ENCODE measurements around the gene MUS81. TPM values are rescaled to one million over a fixed set of nuclear protein-coding genes. Genes with fewer than 3 reads are reported as not detected.

MUS81 gene
- total and polyA plus RNA-seq, 10 of the 15 experiments (the other 5 are each of a cell fraction or from before 2014, with no cell fraction given), result 11.8 to 76.1 (median 48.4) TPM

GRCh38 chr11:65907878-65908277 lies 47.6 kb downstream of the MUS81 start (continued):
- TF ChIP-seq ASH2L (IDR thresholded peaks at IDR 0.05; ENCODE audit: borderline replicate concordance, low read depth), result no peak
- no peak for TF ChIP-seq RELB (IDR thresholded peaks at IDR 0.05; ENCODE audit: low read depth)
- TF ChIP-seq SKIL (IDR thresholded peaks at IDR 0.05; ENCODE audit: low read depth, poor library complexity, severe bottlenecking), result no peak
- TF ChIP-seq RCOR1 (conservative IDR thresholded peaks at IDR 0.05; ENCODE audit: low read depth, low read length), result no peak
- TF ChIP-seq RAD51 (IDR thresholded peaks at IDR 0.05), result no peak

- Histone ChIP-seq H3K79me2 (ENCODE audit: control insufficient read depth, insufficient read depth, low read length) (peaks cover 2% of the 10 kb centered on the region; the same call in 1 of the 2 replicates), H3K4me2 (ENCODE audit: control insufficient read depth, insufficient read depth) (no peak overlapping the region), H3K27me3 (replicated peaks in 1 of 2; ENCODE audit: control insufficient read depth in 2 of 2, insufficient read depth in 2 of 2, low read length in 1 of 2) (no peaks in the 10 kb centered on the region), H3K4me3 (no peak overlapping the region), H3K36me3 (ENCODE audit: control insufficient read depth in 2 of 2, insufficient read depth in 2 of 2, low read length in 1 of 2) (no peaks in the 10 kb centered on the region; a peak in 1 of 4 replicates), H3K4me1 (ENCODE audit: control insufficient read depth, insufficient read depth, low read length) (peaks cover 32% of the 10 kb centered on the region), H2AFZ (ENCODE audit: control insufficient read depth, low read depth, low read length) (peak overlapping the region; percentile 11), H3K9ac (ENCODE audit: control insufficient read depth, insufficient read depth, low read length) (no peak overlapping the region), H4K20me1 (ENCODE audit: control insufficient read depth, insufficient read depth) (no peaks in the 10 kb centered on the region), H3K9me3 (replicated peaks; ENCODE audit: control insufficient read depth, insufficient read depth, low read length) (no peaks in the 10 kb centered on the region), H3K27ac (ENCODE audit: control insufficient read depth, insufficient read depth) (peak overlapping the region; percentile 38; the same call in 1 of the 2 replicates)
- WGBS (ENCODE audit: insufficient coverage, insufficient replicate concordance, low lambda C conversion rate, missing lambda C conversion rate), result 11% methylated on average over 14 of the region's 14 CpGs
- ChIA-PET SMC1A (ENCODE audit: uncharacterized antibody, unreplicated experiment) (interaction anchor here (0.7 to 3.2 kb wide), 7 partner anchors 10 to 110 kb away, joined by 3 to 24 read pairs (median 3); partner anchors contain the start of genes CCDC85B and FIBP), CTCF (interaction anchor here (1.0 to 6.5 kb wide), 8 partner anchors 10 to 30 kb away, joined by 3 to 89 read pairs (median 4); partner anchors contain the start of genes CCDC85B, FIBP and FOSL1), POLR2A (interaction anchor here (0.5 to 2.1 kb wide), 11 partner anchors 10 to 1567 kb away, joined by 3 to 34 read pairs (median 4); partner anchors contain the start of genes CCDC85B, FIBP and FOSL1), RAD21 (ENCODE audit: unreplicated experiment) (interaction anchor here (1.5 to 2.1 kb wide), 4 partner anchors 13 to 27 kb away, joined by 7 to 18 read pairs (median 8); partner anchors contain the start of gene CCDC85B)
- intact Hi-C loops (cut with micrococcal nuclease; ENCODE audit: unreplicated experiment) (no loop called here), in situ Hi-C loops (cut with MboI) (no loop called here)
- BruUV-seq (replicated peaks), result no TSS peak
- no peak for DNase-seq (ENCODE audit: low read depth, low spot score)
- peak; percentile 63 for ATAC-seq
- FAIRE-seq, result no peak
- peak; percentile 69; the same call in 1 of the 2 replicates for TF ChIP-seq RB1 (IDR thresholded peaks at IDR 0.05; ENCODE audit: borderline replicate concordance)
- TF ChIP-seq ZSCAN29 (IDR thresholded peaks at IDR 0.05), result no peak
- peak; percentile 26 for TF ChIP-seq CUX1 (IDR thresholded peaks at IDR 0.05; ENCODE audit: insufficient replicate concordance, low read depth, low read length)
These were observed 51.7 kb downstream of the MUS81 start for GRCh38 chr11:65911682-65912568.
